HepG2 (cell line): ENCODE results near the gene VDAC1. TPM values are rescaled to one million over a fixed set of nuclear protein-coding genes. Genes with fewer than 3 reads are reported as not detected.

ENCODE experiments used
- BORCS8-MEF2B ChIP-seq: sonication (generic); formaldehyde crosslinking; IDR thresholded peaks from 2 replicates; pipeline ENCODE4 v1.8.0; 2022; ENCODE audit warnings: mild to moderate bottlenecking, missing genetic modification reagents
- CREM ChIP-seq, 2 experiments: sonication (generic) in 1 of 2; formaldehyde crosslinking in 1 of 2; IDR thresholded peaks; 2 replicates each; pipeline versions ENCODE4 v1.4.0 to v1.6.1; 2016 to 2020; ENCODE audit warnings: antibody characterized with exemption in 1 of 2, mild to moderate bottlenecking in 1 of 2, missing genetic modification reagents in 1 of 2
- JDP2 ChIP-seq: sonication (generic); formaldehyde crosslinking; IDR thresholded peaks from 2 replicates; pipeline ENCODE4 v1.8.1; 2022; ENCODE audit warnings: missing genetic modification reagents, borderline replicate concordance
- NCOA1 ChIP-seq: sonication (generic); formaldehyde crosslinking; IDR thresholded peaks from 2 replicates; pipeline ENCODE4 v1.9.0; 2021; ENCODE audit warnings: missing genetic modification reagents
- PPARG ChIP-seq: conservative IDR thresholded peaks from 2 replicates; pipeline ENCODE4 v1.6.1; 2016; ENCODE audit warnings: missing biosample characterization, missing genetic modification reagents
- TFDP2 ChIP-seq: sonication (generic); formaldehyde crosslinking; IDR thresholded peaks from 2 replicates; pipeline ENCODE4 v1.4.0; 2020; ENCODE audit warnings: missing genetic modification reagents
- U2AF2 ChIP-seq: fragments of 200-400 bp; formaldehyde crosslinking; IDR thresholded peaks from 2 replicates; pipeline ENCODE4 v1.6.1; 2017; ENCODE audit warnings: low read depth, mild to moderate bottlenecking, low read length
- YEATS2 ChIP-seq: sonication (generic); formaldehyde crosslinking; IDR thresholded peaks from 2 replicates; pipeline ENCODE4 v1.4.0; 2020; ENCODE audit warnings: missing genetic modification reagents, borderline replicate concordance
- ZNF326 ChIP-seq: sonication (generic); formaldehyde crosslinking; IDR thresholded peaks from 2 replicates; pipeline ENCODE4 v1.4.0; 2020; ENCODE audit warnings: missing genetic modification reagents, borderline replicate concordance
- ZNF484 ChIP-seq: sonication (generic); formaldehyde crosslinking; IDR thresholded peaks from 2 replicates; pipeline ENCODE4 v1.5.1; 2020; ENCODE audit warnings: mild to moderate bottlenecking, low read depth, missing genetic modification reagents, borderline replicate concordance
- ZNF563 ChIP-seq: sonication (generic); formaldehyde crosslinking; IDR thresholded peaks from 2 replicates; pipeline ENCODE4 v1.8.0; 2022; ENCODE audit warnings: mild to moderate bottlenecking, moderate library complexity, missing genetic modification reagents
- ZNF761 ChIP-seq: sonication (generic); formaldehyde crosslinking; conservative IDR thresholded peaks from 2 replicates; pipeline ENCODE4 v1.4.0; 2020; ENCODE audit warnings: mild to moderate bottlenecking, missing genetic modification reagents
- polyA plus RNA-seq, 8 experiments: library from polyadenylated mRNA; depleted of rRNA in 3 of 8; stranded (reverse) in 7 of 8; unstranded in 1 of 8; fragments of >200 nt; fragmentation: Illumina TruSeq in 4 of 8; extraction: Trizol in 4 of 8; gene quantifications; 2 replicates each; pipeline versions ENCODE4 v1.2.1 to v1.2.3, GENCODE V29; 2011 to 2016; ENCODE audit warnings: low read depth in 4 of 8, missing spikeins in 1 of 8, mixed read lengths in 1 of 8; ENCODE audit not compliant: insufficient read depth in 1 of 8
- total RNA-seq, 5 experiments: library from RNA; depleted of rRNA; stranded (reverse); fragments of >200 nt; fragmentation: Illumina TruSeq; extraction: Trizol; gene quantifications; 2 replicates each; pipeline ENCODE4 v1.2.3, GENCODE V29; 2016; ENCODE audit warnings: low read depth in 1 of 5
- TF ChIP-seq, protein P1 (sequence below): sonication (generic); formaldehyde crosslinking; IDR thresholded peaks from 2 replicates; pipeline ENCODE4 v1.8.1; 2023; ENCODE audit warnings: mild to moderate bottlenecking, missing genetic modification reagents, borderline replicate concordance
- TF ChIP-seq, protein P2 (sequence below): sonication (generic); formaldehyde crosslinking; IDR thresholded peaks from 2 replicates; pipeline ENCODE4 v1.5.1; 2020; ENCODE audit warnings: mild to moderate bottlenecking, missing genetic modification reagents, borderline replicate concordance
- TF ChIP-seq, protein P3 (sequence below): sonication (generic); formaldehyde crosslinking; IDR thresholded peaks from 2 replicates; pipeline ENCODE4 v1.5.0; 2020; ENCODE audit warnings: missing genetic modification reagents
- TF ChIP-seq, protein P4 (sequence below): sonication (generic); formaldehyde crosslinking; IDR thresholded peaks from 2 replicates; pipeline ENCODE4 v1.4.0; 2020; ENCODE audit warnings: missing genetic modification reagents
- TF ChIP-seq, protein P5 (sequence below): sonication (generic); formaldehyde crosslinking; IDR thresholded peaks from 2 replicates; pipeline ENCODE4 v1.4.0; 2020; ENCODE audit warnings: missing genetic modification reagents

The VDAC1 gene
- total and polyA plus RNA-seq, 2 of the 13 experiments (the other 11 are each of a cell fraction or from before 2014, with no cell fraction given) = 112 to 380 TPM

GRCh38 chr5:134018154-134018985 is 13.6 kb upstream of the VDAC1 start (continued):
- TF ChIP-seq, protein P1, sequence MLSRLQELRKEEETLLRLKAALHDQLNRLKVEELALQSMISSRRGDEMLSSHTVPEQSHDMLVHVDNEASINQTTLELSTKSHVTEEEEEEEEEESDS (CRISPR knock-in tag) = no peak
- TF ChIP-seq ZNF761 (CRISPR knock-in tag) = no peak
- TF ChIP-seq, protein P2, sequence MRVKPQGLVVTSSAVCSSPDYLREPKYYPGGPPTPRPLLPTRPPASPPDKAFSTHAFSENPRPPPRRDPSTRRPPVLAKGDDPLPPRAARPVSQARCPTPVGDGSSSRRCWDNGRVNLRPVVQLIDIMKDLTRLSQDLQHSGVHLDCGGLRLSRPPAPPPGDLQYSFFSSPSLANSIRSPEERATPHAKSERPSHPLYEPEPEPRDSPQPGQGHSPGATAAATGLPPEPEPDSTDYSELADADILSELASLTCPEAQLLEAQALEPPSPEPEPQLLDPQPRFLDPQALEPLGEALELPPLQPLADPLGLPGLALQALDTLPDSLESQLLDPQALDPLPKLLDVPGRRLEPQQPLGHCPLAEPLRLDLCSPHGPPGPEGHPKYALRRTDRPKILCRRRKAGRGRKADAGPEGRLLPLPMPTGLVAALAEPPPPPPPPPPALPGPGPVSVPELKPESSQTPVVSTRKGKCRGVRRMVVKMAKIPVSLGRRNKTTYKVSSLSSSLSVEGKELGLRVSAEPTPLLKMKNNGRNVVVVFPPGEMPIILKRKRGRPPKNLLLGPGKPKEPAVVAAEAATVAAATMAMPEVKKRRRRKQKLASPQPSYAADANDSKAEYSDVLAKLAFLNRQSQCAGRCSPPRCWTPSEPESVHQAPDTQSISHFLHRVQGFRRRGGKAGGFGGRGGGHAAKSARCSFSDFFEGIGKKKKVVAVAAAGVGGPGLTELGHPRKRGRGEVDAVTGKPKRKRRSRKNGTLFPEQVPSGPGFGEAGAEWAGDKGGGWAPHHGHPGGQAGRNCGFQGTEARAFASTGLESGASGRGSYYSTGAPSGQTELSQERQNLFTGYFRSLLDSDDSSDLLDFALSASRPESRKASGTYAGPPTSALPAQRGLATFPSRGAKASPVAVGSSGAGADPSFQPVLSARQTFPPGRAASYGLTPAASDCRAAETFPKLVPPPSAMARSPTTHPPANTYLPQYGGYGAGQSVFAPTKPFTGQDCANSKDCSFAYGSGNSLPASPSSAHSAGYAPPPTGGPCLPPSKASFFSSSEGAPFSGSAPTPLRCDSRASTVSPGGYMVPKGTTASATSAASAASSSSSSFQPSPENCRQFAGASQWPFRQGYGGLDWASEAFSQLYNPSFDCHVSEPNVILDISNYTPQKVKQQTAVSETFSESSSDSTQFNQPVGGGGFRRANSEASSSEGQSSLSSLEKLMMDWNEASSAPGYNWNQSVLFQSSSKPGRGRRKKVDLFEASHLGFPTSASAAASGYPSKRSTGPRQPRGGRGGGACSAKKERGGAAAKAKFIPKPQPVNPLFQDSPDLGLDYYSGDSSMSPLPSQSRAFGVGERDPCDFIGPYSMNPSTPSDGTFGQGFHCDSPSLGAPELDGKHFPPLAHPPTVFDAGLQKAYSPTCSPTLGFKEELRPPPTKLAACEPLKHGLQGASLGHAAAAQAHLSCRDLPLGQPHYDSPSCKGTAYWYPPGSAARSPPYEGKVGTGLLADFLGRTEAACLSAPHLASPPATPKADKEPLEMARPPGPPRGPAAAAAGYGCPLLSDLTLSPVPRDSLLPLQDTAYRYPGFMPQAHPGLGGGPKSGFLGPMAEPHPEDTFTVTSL (CRISPR knock-in tag) = peak; percentile 41; the same call in 1 of the 2 replicates
- no peak for TF ChIP-seq ZNF326 (CRISPR knock-in tag)
- no peak for TF ChIP-seq JDP2 (CRISPR knock-in tag)
- TF ChIP-seq U2AF2 = no peak
- peak; percentile 66 for TF ChIP-seq CREM (IDR thresholded peaks at IDR 0.05)
- TF ChIP-seq CREM (CRISPR knock-in tag; IDR thresholded peaks at IDR 0.05) = no peak
- peak; percentile 38; the same call in 1 of the 2 replicates for TF ChIP-seq YEATS2 (CRISPR knock-in tag)
- peak; percentile 89 for TF ChIP-seq PPARG (CRISPR knock-in tag)
- TF ChIP-seq TFDP2 (CRISPR knock-in tag) = no peak
- no peak for TF ChIP-seq ZNF484 (CRISPR knock-in tag)
- no peak for TF ChIP-seq ZNF563 (CRISPR knock-in tag)
- TF ChIP-seq, protein P3, sequence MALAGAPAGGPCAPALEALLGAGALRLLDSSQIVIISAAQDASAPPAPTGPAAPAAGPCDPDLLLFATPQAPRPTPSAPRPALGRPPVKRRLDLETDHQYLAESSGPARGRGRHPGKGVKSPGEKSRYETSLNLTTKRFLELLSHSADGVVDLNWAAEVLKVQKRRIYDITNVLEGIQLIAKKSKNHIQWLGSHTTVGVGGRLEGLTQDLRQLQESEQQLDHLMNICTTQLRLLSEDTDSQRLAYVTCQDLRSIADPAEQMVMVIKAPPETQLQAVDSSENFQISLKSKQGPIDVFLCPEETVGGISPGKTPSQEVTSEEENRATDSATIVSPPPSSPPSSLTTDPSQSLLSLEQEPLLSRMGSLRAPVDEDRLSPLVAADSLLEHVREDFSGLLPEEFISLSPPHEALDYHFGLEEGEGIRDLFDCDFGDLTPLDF (CRISPR knock-in tag) = no peak; the same call in 1 of the 2 replicates
- TF ChIP-seq, protein P4, sequence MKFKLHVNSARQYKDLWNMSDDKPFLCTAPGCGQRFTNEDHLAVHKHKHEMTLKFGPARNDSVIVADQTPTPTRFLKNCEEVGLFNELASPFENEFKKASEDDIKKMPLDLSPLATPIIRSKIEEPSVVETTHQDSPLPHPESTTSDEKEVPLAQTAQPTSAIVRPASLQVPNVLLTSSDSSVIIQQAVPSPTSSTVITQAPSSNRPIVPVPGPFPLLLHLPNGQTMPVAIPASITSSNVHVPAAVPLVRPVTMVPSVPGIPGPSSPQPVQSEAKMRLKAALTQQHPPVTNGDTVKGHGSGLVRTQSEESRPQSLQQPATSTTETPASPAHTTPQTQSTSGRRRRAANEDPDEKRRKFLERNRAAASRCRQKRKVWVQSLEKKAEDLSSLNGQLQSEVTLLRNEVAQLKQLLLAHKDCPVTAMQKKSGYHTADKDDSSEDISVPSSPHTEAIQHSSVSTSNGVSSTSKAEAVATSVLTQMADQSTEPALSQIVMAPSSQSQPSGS = no peak
- no peak; the same call in 1 of the 2 replicates for TF ChIP-seq BORCS8-MEF2B
- TF ChIP-seq NCOA1 (CRISPR knock-in tag) = no peak
- TF ChIP-seq, protein P5, sequence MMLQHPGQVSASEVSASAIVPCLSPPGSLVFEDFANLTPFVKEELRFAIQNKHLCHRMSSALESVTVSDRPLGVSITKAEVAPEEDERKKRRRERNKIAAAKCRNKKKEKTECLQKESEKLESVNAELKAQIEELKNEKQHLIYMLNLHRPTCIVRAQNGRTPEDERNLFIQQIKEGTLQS (CRISPR knock-in tag) = no peak
